ENCODE data around the gene CDH4.
A peak's percentile ranks its signal among the peaks of the same experiment; 100 is the strongest.

DNA sequence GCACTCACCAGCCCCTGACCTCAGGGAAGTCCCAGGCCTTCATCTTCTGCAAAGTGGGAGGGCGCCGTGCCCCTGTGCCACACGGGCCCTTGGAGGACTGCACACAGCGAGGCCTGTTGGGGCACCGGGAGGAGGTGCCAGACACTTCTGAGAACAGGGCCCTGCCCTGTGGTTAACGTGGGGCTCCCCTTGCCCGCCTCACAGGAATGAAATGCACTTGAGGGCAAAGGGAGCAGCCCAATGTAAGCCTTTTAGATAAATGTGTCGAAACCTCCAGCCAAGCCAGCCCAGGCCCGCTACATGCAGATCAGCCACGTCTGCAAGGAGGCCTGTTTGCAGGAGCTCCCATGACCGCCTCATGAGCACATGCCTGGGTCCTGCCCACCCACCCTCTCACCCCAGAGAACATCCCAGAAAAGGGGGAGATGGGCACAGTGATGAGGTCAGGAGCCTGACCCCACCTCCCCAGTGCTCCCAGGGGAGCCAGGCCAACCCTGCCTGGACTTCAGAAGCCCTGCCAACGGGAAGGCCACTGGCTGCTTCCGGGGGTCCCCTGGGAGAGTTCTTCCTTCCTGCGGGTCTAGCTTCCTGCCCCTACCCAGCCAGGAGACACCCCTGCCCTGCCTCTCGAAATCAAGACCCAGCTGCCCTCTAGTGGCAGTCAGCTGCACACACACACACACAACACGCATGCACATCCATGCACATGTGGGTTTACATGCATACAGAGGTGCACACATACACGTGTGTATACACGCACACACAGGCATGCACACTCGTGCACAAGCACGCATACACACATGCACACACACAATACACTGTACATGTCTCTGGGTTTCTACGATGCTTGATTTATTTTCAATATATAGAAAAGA lies 634.9 kb downstream of the CDH4 start:
- no peak for TF ChIP-seq POLR2A (IDR thresholded peaks at IDR 0.05)
- TF ChIP-seq, protein P1, sequence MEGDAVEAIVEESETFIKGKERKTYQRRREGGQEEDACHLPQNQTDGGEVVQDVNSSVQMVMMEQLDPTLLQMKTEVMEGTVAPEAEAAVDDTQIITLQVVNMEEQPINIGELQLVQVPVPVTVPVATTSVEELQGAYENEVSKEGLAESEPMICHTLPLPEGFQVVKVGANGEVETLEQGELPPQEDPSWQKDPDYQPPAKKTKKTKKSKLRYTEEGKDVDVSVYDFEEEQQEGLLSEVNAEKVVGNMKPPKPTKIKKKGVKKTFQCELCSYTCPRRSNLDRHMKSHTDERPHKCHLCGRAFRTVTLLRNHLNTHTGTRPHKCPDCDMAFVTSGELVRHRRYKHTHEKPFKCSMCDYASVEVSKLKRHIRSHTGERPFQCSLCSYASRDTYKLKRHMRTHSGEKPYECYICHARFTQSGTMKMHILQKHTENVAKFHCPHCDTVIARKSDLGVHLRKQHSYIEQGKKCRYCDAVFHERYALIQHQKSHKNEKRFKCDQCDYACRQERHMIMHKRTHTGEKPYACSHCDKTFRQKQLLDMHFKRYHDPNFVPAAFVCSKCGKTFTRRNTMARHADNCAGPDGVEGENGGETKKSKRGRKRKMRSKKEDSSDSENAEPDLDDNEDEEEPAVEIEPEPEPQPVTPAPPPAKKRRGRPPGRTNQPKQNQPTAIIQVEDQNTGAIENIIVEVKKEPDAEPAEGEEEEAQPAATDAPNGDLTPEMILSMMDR (IDR thresholded peaks at IDR 0.05 in 8 of 11, conservative IDR thresholded peaks at IDR 0.05 in 3 of 11) = peak; percentile 40 to 80 (median 59)
- TF ChIP-seq POLR2AphosphoS5 (IDR thresholded peaks at IDR 0.05) = peak in 1 of 3 donors; percentile 15
